Bronchial epithelial cell (primary cell): ENCODE results near the gene CAMTA2. TPM values are rescaled to one million over a fixed set of nuclear protein-coding genes. Genes with fewer than 3 reads are reported as not detected.

ENCODE experiments used
- DNase-seq: peaks from one replicate; pipeline ENCODE4 v3.0.0-alpha.2; 2010; ENCODE audit warnings: low read depth
- FAIRE-seq: peaks from 2 replicates; lab custom pipeline; 2011; peaks lifted over from hg19 to GRCh38; lab: Jason Lieb, UNC
- H3K27me3 ChIP-seq: 2 replicates; pipeline ENCODE4 v1.5.1; 2011; ENCODE audit warnings: low read length; ENCODE audit not compliant: control insufficient read depth, insufficient read depth
- H3K36me3 ChIP-seq: 2 replicates; pipeline ENCODE4 v1.5.1; 2011; ENCODE audit warnings: low read length; ENCODE audit not compliant: control insufficient read depth, insufficient read depth
- H3K4me3 ChIP-seq: 2 replicates; pipeline ENCODE4 v1.5.1; 2011; ENCODE audit warnings: mild to moderate bottlenecking, low read depth, low read length, control low read depth
- CTCF ChIP-seq: IDR thresholded peaks from 2 replicates; pipeline ENCODE4 v1.5.1; 2011; ENCODE audit warnings: mild to moderate bottlenecking, moderate library complexity, low read length, control low read depth, inconsistent platforms; ENCODE audit not compliant: insufficient read depth, severe bottlenecking
- total RNA-seq: library from RNA; depleted of rRNA; stranded (reverse); fragments of >200 nt; gene quantifications from 2 replicates; pipeline ENCODE4 v1.2.1, GENCODE V29; 2014

Gene CAMTA2
- total RNA-seq, 1 donor from 2014 or later, result 4.7 TPM

- H3K4me3 ChIP-seq, result no peak overlapping the region
- no peak for DNase-seq
- no peak for TF ChIP-seq CTCF
- H3K27me3 ChIP-seq, result no peaks in the 10 kb centered on the region
- no peak for FAIRE-seq
- peaks cover 36% of the 10 kb centered on the region for H3K36me3 ChIP-seq
Measured at GRCh38 chr17:5023588-5024147, 36.2 kb upstream of the CAMTA2 start.

- Histone ChIP-seq H3K4me3 (no peak overlapping the region), H3K27me3 (no peaks in the 10 kb centered on the region), H3K36me3 (peaks cover 40% of the 10 kb centered on the region)
- TF ChIP-seq CTCF, result no peak
- FAIRE-seq (no peak), DNase-seq (no peak)
Measured at GRCh38 chr17:5022171-5022711, 34.8 kb upstream of the CAMTA2 start.

GRCh38 chr17:5020502-5021023 is 33.1 kb upstream of the CAMTA2 start:
- H3K36me3 ChIP-seq, result peaks cover 46% of the 10 kb centered on the region
- no peaks in the 10 kb centered on the region for H3K27me3 ChIP-seq
- H3K4me3 ChIP-seq, result no peak overlapping the region
- no peak for FAIRE-seq
- TF ChIP-seq CTCF, result no peak
- no peak for DNase-seq

DNA sequence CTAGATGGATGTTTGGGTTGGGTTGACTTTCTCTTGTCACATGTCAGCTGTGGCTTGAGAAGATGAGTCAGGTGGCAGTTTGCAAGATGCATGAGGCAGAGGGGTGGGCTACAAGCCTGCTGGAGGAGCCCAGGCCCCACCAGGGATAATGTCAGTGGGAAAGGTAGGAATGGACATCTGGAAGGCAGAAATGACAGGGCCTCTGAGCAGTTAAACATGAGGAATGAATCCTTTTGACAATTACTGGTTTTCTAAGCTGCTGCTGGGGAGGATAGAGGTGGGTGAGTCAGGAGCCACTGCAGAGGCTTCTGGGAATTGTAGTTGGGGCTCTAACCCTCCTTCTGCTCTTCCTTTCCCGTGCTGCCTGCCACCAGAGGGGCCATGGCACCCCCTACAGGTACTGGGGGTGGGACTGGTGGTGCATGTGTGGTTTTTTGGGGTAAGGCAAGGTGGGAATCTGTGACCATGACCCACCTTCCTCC is 32.0 kb upstream of the CAMTA2 start:
- TF ChIP-seq CTCF, result no peak
- DNase-seq (no peak), FAIRE-seq (no peak)
- Histone ChIP-seq H3K4me3 (no peak overlapping the region), H3K27me3 (no peaks in the 10 kb centered on the region), H3K36me3 (peaks cover 47% of the 10 kb centered on the region)

DNA sequence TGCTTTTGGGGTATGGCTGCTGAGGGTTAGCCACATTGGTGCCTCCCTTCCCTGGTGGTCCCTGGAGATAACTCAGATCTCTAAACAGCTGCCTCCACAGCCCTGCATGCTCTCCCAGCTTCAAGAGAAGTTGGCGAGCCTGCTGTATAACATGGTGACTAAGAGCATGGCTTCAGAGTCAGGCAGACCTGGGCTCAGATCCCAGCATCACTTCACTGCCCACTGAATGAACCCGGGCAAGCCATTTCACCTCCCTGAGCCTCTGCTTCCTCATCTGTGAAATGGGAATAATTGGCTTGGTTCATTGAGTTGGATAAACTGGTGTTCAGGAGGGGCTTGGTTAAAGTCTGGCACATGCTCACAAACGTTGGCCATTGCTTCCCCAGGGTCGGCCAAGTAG is 26.9 kb upstream of the CAMTA2 start:
- H3K4me3 ChIP-seq, result no peak overlapping the region
- FAIRE-seq (no peak), DNase-seq (no peak)
- H3K27me3 ChIP-seq, result no peaks in the 10 kb centered on the region
- peaks cover 31% of the 10 kb centered on the region for H3K36me3 ChIP-seq
- no peak for TF ChIP-seq CTCF

- DNase-seq, result peak; percentile 65
- Histone ChIP-seq H3K36me3 (peaks cover 39% of the 10 kb centered on the region), H3K4me3 (no peak overlapping the region), H3K27me3 (no peaks in the 10 kb centered on the region)
- no peak for FAIRE-seq
- TF ChIP-seq CTCF, result no peak
Measured at GRCh38 chr17:5011928-5012327, 24.5 kb upstream of the CAMTA2 start.
